GM18858 (cell line): ENCODE results near the gene FAM78A.

ENCODE experiments used
- ATAC-seq: cut with Tn5 transposase; IDR thresholded peaks from one replicate; pipeline ENCODE4 v1.9.1; 2021; ENCODE audit not compliant: unreplicated experiment

Gene FAM78A

DNA sequence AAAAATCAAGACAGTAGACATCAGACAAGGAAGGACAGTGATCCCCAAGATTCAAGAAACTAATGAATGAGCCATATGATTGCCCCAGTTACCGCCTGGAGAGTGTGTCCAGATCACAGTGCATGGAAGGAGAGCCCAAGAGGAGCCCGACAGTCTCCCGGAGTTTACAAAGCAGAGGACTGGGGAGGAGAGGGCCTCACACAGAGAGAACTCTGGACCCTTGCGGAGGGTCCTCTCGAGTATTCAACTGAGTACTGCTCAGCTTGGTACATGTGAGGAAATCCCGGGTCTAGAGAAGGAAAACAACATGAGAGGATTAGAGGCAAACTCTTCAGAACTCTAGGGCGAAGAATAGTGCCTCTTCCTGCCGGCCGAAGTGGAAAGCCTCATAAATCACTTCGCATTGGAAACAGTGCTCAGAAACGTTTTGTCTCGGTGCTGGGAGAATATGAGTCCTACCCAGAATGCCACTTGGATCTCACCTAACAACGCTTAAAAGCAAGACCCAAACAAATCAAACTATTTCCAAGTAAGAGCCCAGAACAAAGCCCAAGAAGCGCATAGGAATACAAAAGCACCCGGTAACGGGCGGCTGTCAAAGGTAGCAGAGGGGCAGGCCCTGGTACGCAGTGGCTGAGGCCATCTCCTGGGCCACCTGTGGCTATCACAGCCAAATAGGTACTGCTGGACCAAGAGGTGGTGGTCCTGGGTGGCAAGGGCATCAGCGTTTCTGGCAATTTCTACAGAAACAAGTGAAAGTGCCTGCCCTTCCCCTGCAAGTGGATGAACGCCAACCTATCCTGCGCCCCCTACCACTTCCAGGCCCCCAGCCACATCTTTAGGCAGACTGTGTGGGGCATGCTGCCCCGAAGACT is 36.0 kb downstream of the FAM78A start:
- no peak for ATAC-seq

DNA sequence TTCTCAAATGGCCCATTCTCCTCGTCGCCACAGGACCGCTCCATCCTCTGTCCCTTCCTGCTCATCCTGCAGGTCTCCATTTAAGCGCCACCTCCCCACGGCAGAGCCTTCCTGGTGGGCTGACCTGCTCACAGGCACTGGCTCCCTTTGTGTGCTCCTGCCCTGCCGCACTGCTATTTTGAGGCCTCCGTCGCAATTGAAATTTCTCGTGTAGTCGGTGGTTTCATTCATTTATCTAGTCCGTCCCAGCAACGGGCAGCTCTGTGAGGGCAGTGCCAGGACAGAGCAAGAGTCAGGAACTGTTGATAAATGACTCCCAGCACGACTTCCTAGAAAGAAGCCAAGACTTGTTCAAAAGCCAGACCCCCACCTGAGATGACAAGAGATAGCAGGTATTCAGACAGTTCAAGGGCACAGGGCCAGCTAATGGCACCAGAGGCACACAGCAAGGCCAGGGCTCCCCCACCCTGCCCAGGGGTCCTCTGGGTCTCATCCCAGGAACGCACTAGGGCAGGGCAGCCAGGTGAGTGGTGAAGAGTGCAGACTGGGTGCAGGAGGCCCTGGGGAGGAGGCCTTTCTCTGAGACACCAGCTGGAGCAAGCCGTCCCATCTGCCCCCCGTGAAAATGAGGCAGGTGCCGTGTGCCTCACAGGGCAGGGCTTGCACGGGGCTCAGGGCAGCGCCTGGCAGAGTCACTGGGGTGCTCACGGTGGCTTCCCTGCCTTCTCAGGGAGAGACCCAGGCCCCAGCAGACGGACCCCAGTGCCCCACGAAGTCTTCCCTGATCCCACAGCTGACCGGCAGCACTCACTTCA is 36.9 kb downstream of the FAM78A start:
- ATAC-seq: no peak

DNA sequence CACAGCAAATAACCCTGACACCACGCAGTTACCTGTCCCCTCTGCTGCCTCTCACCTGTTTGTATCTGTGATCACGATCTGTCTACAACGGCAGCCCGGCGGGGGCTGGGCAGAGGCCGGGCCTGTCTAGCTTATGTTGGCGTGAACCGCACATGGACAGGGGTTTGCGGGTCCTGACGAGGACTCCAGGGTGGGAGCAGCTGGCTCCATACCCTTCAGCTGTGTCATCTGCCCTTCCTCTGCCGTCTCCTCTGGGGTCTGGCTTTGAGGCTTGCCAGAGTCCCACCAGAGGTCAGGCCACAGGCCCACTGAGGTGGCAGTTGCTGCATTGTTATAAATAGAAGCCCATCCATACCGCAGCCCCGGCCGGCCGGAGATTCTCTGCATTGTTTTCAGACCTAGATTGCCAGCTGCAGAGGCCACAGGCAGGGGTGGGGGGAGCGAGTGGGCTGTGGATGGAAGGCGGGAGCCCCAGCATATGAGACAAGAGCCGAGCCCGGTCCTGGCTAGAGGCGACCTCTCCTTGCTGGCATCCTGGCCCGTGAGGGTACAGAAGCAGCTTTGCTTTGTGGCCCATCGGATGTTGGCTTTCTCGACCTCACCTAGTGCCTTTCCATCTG is 37.8 kb downstream of the FAM78A start:
- ATAC-seq: no peak

DNA sequence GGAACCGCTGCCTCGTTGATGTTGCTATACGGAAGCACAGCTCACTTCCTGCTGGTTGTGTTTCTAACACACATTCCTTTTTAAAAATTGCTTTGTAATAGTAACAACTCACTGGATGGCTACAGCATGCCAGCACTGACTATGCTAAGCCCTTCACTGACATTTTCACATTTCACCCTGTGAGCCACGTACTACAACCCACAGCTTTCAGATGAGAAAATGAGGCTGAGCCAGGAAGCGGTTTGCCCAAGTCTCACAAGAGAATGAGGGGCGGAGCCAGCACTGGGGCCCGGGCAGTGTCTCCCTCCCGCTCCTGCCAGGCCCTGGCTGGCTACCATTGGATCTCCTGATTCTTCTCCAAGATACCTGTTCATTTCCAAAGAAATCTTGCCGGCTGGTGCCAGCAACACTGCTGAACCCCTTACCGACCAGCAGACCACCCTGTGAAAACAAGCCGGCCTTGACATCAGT is 38.3 kb downstream of the FAM78A start:
- ATAC-seq: peak; percentile 68

DNA sequence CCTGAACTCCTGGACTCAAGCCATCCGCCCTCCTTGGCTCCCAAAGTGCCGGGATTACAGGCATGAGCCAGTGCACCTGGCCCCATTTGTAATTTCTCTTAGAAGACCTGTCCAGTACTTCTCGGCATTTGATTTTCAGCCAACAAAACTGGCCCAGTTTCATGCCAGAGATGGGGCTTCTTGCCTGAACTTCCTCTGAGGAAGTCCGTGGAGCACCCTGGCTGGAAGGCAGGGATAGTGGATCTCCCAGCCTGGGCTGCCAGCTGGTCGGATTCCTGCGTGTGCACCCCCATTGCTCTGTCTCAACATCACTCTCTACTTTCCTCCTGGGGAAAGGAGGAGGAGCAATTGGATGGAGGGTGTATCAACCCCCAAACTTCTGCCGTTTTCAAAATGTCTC is 39.0 kb downstream of the FAM78A start:
- no peak for ATAC-seq

DNA sequence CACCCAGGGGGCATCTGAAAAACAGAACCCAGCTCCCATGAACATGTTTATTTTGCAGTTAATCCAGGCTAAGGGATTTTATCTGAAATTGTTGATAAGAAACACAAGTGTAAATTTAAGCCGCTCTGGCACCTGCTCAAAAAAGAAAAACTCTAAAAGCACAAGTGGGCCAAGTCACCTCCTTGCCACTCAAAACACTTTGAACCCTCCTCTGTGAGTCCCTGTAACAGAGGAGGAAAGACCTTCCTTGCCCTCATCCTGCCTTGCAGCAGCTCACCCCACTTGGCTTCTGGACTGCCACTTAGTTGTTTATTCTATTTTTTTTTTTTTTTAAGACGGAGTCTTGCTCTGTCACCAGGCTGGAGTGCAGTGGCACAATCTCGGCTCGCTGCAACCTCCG is 39.5 kb downstream of the FAM78A start:
- no peak for ATAC-seq

DNA sequence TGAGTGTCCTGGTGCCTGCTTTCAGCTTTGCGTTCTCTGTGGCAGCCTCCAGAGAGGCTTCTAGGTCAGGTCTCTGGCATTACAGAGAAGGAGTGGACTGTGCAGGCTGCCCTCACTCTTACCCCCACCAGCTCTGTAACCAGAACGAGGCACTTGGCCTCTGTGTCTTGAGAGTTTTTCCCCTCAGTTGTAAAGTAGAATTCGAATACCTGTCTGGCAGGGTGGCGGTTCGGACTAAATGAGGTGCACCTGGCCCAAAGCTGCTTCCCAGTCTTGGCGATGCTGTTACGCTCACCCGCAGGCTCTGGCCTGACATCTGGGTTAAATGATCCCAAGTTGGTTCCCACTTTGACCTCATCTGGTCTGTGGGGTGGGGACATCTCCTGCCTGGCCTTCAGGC is 40.1 kb downstream of the FAM78A start:
- ATAC-seq: no peak

DNA sequence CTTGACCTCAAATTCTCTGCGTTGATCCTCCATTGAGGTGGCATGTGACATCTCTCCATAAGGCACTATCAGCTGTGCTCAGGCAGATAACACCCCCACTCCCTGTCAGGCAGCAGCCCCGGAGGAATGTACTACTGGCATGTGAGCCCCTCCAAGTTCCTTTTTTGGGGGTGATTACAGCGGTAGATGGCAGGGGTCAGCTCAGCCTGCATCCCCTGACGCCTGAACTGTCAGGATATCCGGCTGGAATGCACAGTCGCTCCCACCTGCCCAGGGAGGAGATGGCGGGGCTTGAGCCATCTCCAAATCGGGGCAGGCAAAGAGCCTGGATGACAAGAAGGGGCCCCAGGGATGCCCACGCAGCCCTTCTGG is 40.8 kb downstream of the FAM78A start:
- no peak for ATAC-seq

DNA sequence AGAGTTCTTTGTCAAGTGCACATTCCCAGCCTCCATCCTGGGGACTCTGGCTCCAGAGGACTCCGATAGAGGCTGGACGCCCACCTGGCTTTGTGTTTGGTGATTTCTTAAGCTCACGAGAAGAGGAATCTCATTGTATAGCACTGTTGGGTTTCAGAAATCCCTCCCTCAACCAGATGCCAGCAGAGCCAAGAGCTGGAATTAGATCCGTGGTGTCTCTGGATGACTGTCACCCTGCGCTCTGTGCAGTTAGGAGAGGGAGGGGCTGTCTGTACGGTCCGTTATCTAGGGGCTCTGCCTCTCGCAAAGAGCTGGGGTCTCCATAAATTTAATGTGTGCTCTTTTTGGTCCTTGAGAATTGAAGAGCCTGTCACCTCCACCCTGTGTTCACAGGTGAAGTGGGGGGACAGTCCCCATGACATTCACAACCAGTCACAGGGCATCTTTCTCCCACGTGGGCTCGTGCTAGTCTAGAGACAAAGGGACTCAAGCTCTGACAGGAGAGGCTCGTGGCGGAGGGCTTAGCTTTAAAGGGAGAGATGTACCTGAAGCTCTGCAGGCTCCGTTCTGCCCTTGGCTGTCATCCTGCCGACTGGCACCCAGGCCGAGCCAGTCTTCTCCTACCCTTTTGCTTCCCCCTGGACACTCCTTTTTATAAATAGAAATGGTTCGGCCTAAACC is 41.4 kb downstream of the FAM78A start:
- ATAC-seq: no peak

DNA sequence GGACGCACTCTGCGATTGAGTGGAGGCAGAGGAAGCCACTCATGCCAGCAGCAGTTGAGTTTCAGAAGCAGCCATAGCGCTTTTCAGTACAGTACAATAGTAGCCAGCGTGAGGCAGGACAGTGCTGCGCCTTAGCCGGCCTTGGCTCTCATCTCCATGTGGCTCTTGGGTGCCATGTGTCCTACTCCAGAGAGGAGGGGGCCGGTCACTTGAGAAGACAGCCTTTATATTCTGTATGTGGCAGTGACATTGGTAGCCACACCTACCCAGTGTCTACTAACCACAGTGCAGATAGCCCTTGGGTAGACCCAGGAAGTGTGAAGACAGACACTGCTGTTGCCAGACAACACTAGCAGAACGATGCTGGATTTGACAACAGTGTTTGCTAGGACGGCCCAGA is 42.3 kb downstream of the FAM78A start:
- ATAC-seq: no peak

DNA sequence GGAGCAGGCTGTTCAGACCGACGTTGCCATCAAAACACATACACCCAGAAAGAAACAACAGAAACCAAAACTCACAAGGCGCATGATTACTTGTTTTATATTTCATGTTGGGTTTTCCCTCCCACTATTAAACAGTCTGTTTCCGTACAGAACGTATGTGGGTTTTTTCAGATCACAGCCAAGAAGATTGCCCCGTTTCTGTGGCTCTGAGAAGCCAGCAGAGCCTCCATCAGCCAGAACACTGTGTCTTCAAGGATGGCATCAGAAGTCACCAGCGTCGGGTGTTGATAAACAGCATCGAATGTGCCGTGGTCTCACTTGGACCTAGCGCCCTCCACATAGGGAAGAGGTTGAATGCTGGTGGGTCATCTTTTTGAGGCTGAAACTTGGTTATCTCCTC is 42.8 kb downstream of the FAM78A start:
- ATAC-seq: no peak

DNA sequence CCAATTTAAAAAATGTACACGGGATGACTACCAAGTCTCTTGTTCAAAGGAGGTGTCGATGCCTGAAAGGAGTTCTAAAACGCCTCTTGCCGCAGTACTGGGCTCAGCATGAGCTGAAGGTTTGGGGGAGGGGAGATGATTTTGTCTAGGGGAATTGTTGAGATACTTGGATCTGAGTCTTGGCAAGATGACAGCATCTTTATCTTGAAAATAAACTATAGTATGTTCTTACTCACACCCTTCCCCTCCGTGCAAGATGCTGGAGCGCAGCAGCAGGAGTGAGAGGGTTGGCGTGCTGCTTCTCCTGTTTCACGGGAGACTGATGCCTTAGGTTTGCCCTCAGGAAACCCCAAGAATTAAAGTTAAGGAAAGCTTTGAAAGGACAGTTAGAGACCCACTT is 47.3 kb downstream of the FAM78A start:
- no peak for ATAC-seq

DNA sequence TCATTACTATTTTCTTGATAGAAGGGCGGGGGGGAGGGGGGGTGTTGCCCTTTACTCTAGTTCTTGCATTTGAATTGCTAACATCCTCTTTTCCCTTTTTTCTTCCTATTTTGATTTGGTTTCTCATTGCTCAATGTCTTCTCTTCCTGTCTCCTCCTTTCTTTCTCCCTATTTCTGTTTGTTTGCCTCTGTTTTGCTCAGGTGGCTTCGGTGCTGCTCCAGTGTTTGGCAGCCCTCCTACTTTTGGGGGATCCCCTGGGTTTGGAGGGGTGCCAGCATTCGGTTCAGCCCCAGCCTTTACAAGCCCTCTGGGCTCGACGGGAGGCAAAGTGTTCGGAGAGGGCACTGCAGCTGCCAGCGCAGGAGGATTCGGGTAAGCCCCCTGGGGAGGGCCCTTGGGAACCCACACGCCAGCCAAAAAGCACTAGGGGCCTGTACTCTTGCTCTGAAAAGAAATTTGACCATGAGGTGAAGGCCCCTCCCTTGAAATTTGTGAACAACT is 48.3 kb downstream of the FAM78A start:
- no peak for ATAC-seq

DNA sequence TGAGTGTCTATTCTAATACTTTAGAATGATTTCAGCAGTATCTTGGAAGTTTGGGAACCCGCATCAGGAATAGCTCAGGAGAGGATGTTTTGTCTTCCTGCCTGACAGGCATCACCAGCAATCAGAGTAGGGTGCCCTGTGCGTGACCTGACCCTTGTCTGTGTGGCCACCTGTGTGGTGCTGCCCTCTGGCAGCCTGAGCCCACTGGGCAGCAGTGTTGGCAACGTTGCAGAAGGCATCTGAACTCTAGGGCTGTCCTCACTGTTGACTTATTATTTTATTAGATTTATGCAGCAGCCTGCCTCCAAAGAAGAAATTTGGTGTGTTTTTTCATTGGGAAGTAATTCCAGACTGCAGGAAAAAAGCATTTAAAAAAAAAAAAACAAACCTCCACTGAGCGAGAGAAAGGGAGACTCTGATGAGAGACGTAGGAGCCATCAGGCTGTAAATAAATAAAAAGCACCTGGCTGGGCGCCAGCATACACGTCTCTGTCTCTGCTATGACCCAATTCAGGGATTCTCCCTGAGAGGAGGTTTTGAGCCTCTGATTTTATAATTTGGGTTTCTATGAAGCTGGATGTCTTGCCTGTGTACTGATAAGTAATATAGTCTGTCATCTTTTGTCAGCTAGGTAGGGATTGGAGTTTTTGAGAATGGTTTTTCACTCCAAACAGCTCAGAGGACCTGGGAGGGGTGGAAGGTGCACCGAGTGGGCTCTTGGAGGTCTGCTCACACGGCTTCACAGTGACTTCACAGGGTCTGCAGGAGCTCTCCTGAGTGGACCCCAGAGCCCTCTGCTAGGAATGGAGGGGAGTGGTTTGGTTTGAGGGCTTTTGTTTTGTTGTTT is 49.0 kb downstream of the FAM78A start:
- ATAC-seq: no peak

DNA sequence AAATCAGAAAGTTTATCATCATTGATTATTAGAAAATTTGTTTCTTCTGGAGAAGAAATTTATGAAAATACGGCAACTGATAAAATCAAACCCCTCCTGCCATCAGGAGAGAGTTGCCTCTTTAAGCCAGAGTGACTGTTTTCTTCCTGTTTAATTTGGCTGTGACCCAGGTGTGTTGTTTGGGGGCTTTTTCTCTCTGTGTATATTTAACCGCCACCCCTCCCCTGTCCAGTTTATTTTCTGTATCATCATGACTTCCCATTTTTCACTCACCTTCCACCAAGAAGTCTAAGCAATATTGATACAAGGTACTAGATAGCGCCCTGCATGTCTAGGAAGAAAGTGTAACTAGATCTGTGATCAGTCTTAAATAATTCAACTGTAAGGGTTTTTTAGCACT is 50.1 kb downstream of the FAM78A start:
- ATAC-seq: no peak

DNA sequence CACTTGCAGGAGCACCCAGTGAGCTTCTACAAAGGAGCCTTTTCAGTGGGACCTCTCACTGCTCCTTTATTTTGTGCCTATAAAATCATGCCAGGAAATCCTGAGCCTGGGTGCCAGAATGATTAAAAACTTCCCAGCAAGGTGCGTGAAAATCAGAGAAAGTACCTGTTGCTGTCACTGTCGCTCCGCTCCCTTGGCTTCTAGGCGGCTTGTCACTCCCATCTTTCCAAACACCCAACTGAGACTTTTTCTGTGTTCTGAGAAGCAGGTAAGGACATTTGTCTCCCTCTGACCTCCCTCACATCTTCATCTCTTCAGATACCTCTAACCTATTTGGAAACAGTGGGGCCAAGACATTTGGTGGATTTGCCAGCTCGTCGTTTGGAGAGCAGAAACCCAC is 53.9 kb downstream of the FAM78A start:
- ATAC-seq: no peak

DNA sequence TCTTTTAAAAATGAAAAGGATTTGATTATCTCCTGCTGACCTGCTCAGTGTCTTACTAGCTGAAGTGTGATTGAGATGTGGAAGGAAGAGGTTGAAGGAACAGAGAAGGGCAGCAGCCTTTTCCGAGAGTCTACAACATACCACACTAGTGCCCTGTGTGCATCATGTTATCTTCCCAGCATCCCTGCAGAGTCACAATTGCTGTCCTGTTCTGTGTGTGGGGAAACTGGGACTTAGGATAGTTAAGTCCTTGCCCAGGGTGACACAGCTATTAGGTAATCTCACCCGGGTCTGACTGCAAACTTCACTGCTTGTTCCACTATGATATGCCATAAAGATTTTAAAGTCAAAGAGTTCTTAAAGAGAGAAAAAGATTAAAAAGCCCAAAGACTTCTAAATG is 55.8 kb downstream of the FAM78A start:
- ATAC-seq: no peak

DNA sequence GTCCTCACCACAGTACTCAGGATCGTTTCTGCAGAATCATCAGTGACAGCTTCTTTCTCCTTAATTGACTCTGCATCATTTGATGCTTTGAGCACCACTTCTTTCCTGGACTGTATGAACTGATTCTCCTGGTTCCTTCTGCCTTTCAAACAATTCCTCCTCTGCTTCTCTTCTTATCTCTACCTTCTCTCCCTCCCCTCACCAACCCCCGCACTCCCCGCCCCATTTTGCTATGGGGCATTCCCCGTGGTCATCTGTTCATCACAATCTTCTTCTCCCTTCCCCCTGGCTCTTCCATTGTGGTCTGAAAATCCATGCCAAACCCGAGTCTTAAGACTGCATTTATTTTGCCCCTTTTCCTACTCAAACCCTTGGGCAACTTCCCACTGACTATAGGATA is 57.9 kb downstream of the FAM78A start:
- no peak for ATAC-seq

DNA sequence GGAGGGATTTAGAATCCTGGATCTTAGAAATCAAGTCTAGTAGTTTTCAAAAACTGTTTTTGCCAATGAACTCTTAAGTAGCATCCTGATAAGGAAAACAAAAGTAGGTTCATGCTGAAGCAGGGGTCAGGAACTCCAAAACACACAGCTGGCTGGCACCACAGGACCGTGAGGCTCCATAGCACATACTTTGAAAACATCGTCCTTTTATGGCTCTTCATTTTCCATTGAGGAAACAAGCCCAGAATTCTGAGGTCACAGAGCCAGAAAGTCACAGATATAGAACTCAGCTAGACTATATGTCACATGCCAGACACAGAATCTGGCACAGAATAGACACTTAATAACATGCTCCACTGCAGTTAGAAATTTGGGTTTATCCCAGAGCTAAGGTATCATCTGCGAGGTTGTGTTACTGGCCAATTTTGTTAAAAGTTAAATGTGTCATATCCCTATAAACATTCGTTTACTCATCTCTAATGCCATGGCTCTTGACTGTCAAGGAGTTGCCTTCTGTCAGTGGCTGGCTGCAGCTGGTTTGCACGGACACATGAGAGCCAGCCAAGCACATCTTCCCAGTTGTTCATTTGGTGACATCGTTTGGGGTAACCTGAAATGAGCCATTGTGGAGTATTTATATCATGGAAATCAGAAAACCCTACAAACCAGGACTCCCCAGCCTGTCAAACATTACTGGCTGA is 58.8 kb downstream of the FAM78A start:
- ATAC-seq: no peak

DNA sequence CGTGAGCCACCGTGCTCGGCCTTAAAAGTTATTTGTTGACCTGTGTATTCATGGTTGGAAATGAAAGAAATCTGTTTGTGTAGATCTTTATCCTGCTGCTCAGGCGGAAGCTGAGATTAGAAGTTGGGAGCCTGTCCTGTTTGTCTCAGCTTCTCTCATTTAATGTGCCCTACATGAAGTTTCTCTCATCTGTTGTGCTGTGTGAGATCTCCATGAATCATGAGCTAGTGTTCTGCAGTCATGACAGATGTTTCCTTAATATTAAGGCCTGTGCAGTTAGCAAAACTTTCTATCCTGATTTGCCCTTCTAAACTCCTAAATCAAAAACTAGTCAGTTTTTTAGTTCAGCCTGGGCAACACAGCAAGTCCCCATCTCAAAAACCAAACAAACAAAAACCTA is 59.5 kb downstream of the FAM78A start:
- no peak for ATAC-seq
